ENCODE results near the gene PCCA.

GRCh38 chr13:100423375-100423774 is 334.5 kb downstream of the PCCA start:
- TF ChIP-seq, protein P1, sequence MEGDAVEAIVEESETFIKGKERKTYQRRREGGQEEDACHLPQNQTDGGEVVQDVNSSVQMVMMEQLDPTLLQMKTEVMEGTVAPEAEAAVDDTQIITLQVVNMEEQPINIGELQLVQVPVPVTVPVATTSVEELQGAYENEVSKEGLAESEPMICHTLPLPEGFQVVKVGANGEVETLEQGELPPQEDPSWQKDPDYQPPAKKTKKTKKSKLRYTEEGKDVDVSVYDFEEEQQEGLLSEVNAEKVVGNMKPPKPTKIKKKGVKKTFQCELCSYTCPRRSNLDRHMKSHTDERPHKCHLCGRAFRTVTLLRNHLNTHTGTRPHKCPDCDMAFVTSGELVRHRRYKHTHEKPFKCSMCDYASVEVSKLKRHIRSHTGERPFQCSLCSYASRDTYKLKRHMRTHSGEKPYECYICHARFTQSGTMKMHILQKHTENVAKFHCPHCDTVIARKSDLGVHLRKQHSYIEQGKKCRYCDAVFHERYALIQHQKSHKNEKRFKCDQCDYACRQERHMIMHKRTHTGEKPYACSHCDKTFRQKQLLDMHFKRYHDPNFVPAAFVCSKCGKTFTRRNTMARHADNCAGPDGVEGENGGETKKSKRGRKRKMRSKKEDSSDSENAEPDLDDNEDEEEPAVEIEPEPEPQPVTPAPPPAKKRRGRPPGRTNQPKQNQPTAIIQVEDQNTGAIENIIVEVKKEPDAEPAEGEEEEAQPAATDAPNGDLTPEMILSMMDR (IDR thresholded peaks at IDR 0.05; ENCODE audit: borderline replicate concordance, extremely low read depth, low read length, poor library complexity, severe bottlenecking), result no peak
- no peak for TF ChIP-seq EZH2 (IDR thresholded peaks at IDR 0.05; ENCODE audit: borderline replicate concordance, low read depth, low read length, severe bottlenecking)

Measured in DND-41 (cell line).